ENCODE data around the gene C1orf159. TPM values are rescaled to one million over a fixed set of nuclear protein-coding genes. Genes with fewer than 3 reads are reported as not detected.

The C1orf159 gene
- total and polyA plus RNA-seq, 12 donors: 2.9 to 14.0 (median 4.1) TPM

DNA sequence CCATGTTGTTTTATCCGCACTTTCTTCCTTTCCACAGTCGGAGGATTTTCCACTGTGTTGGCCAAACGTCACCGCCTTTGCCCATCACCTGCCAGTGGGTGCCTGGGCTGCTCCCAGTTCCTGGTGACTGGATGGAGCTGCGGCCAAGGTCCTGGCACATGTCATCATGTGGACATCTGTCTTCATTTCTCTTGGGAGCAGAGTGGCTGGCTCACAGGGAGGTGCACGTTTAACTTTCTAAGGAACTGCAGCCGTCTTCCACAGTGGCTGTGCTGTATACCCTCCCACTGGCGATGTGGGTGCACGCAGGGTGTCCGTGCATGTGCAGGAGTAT lies 22.3 kb downstream of the C1orf159 start:
- no peaks in the 10 kb centered on the region for H3K4me1 ChIP-seq
- H3K4me3 ChIP-seq: no peak overlapping the region
- no peaks in the 10 kb centered on the region for H3K27me3 ChIP-seq
- DNase-seq (peak in 1 of 2 donors; percentile 14), ATAC-seq (peak in 3 of 8 donors; percentile 24 to 51 (median 43))
- no peaks in the 10 kb centered on the region for H3K36me3 ChIP-seq
- 84 to 86% methylated on average over 10 of the region's 10 CpGs for WGBS, 2 donors
- no peak for TF ChIP-seq CTCF (IDR thresholded peaks at IDR 0.05)
- no peak overlapping the region for H3K27ac ChIP-seq
- H3K9me3 ChIP-seq: no peaks in the 10 kb centered on the region
- intact Hi-C loops (cut with DNase I): no loop called here

DNA sequence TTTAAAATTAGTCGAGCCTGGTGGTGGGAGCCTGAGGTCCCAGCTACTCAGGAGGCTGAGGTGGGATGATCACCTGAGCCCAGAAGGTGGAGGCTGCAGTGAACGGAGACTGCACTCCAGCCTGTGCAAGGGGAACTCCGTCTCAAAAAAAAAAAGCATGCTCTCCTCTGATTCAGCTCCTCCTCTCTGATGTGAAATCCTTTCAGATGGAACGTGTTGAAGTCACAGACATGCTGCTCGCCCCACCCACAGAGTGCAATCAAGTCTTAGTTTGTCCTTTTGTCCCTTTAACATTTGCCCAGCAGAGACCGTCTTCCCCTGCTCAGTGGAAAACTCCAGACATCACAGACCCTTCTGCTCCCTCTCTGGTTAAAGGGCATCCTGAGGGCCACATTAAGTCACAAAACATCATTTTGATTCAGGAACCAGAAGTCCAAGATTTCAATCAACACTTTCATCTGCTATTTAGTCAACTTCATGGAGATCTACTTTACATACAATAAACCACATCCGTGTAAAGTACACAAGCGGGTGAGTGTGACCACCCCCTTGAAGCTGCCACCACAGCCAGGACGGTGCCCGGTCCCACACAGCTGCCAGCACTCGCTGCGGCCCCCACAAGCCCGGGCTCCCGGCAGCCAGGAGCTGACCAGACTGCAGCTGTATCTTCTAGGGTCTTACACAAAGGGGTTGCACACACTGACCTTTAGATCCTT lies 22.8 kb downstream of the C1orf159 start:
- no peak for TF ChIP-seq CTCF (IDR thresholded peaks at IDR 0.05)
- intact Hi-C loops (cut with DNase I): no loop called here
- WGBS, 2 donors: 91% methylated on average over 14 of the region's 14 CpGs

GRCh38 chr1:1092149-1092855 lies 23.6 kb downstream of the C1orf159 start:
- Histone ChIP-seq H3K9me3 (no peaks in the 10 kb centered on the region), H3K27ac (no peak overlapping the region), H3K36me3 (no peaks in the 10 kb centered on the region), H3K4me1 (no peaks in the 10 kb centered on the region), H3K27me3 (no peaks in the 10 kb centered on the region), H3K4me3 (no peak overlapping the region)
- DNase-seq (no peak), ATAC-seq (peak in 1 of 8 donors; percentile 16)
- no peak for TF ChIP-seq CTCF (IDR thresholded peaks at IDR 0.05)
- intact Hi-C loops (cut with DNase I): no loop called here
- WGBS, 2 donors: 95 to 96% methylated on average over 28 of the region's 28 CpGs

More for the DNA sequence above, 22.8 kb downstream of the C1orf159 start:
- Histone ChIP-seq H3K27ac (no peak overlapping the region), H3K4me1 (no peaks in the 10 kb centered on the region), H3K4me3 (no peak overlapping the region), H3K27me3 (no peaks in the 10 kb centered on the region), H3K36me3 (no peaks in the 10 kb centered on the region), H3K9me3 (no peaks in the 10 kb centered on the region)
- ATAC-seq (no peak), DNase-seq (no peak)

- ATAC-seq (peak in 1 of 8 donors; percentile 22), DNase-seq (no peak)
- H3K9me3 ChIP-seq: no peaks in the 10 kb centered on the region
- H3K4me1 ChIP-seq: no peaks in the 10 kb centered on the region
- no peak overlapping the region for H3K27ac ChIP-seq
- no peaks in the 10 kb centered on the region for H3K36me3 ChIP-seq
- 96 to 98% methylated on average over 27 to 28 of the region's 28 CpGs for WGBS, 2 donors
- H3K4me3 ChIP-seq: no peak overlapping the region
- intact Hi-C loops (cut with DNase I): no loop called here
- H3K27me3 ChIP-seq: no peaks in the 10 kb centered on the region
- no peak for TF ChIP-seq CTCF (IDR thresholded peaks at IDR 0.05)
Observed at GRCh38 chr1:1091344-1092148, 24.3 kb downstream of the C1orf159 start.

Measured in heart right ventricle (tissue), 16 donors.